ENCODE measurements around the gene AGFG1. TPM values are rescaled to one million over a fixed set of nuclear protein-coding genes. Genes with fewer than 3 reads are reported as not detected.
A peak's percentile ranks its signal among the peaks of the same experiment; 100 is the strongest.

AGFG1 gene
- total RNA-seq, 1 experiment from 2014 or later: 72.5 TPM

GRCh38 chr2:227443889-227444568 lies 27.9 kb upstream of the AGFG1 start:
- ChIA-PET RAD21 (ENCODE audit: low non-redundant PET in 1 of 2, low total read pairs in 2 of 2, uncharacterized antibody in 2 of 2, unreplicated experiment in 2 of 2) (no interaction called here), CTCF (no interaction called here), POLR2A (interaction anchor here (0.6 kb wide), 1 partner anchor 63 kb away, joined by 3 read pairs; no protein-coding TSS in a partner anchor)
- Histone ChIP-seq H3K36me3 (ENCODE audit: control insufficient read depth in 1 of 2, insufficient read depth in 2 of 2, low read length in 2 of 2) (no peaks in the 10 kb centered on the region), H3K27ac (ENCODE audit: low read depth, low read length) (no peak overlapping the region), H4K20me1 (ENCODE audit: insufficient read depth) (no peaks in the 10 kb centered on the region), H3K9me3 (ENCODE audit: control insufficient read depth in 1 of 2, insufficient read depth in 1 of 2, low read depth in 1 of 2, low read length in 2 of 2) (no peaks in the 10 kb centered on the region), H2AFZ (ENCODE audit: low read depth, low read length, poor library complexity, severe bottlenecking) (peak overlapping the region; percentile 12), H3K4me2 (ENCODE audit: low read length) (no peak overlapping the region), H3K9me2 (ENCODE audit: insufficient read depth) (no peaks in the 10 kb centered on the region), H3K4me3 (replicated peaks in 1 of 2; ENCODE audit: low read depth in 1 of 2, low read length in 2 of 2) (no peak overlapping the region), H3K9ac (ENCODE audit: low read length) (no peak overlapping the region), H3K4me1 (ENCODE audit: control insufficient read depth in 1 of 2, insufficient read depth in 2 of 2, low read length in 2 of 2) (no peaks in the 10 kb centered on the region), H3K79me2 (ENCODE audit: insufficient read depth, low read length) (no peaks in the 10 kb centered on the region), H3K27me3 (ENCODE audit: insufficient read depth, low read length) (no peaks in the 10 kb centered on the region)
- ATAC-seq (no peak), DNase-seq (ENCODE audit: low read depth, low spot score) (no peak)
- TF ChIP-seq ZFX (IDR thresholded peaks at IDR 0.05) (no peak), CBX3 (IDR thresholded peaks at IDR 0.05; ENCODE audit: low read depth) (no peak), RAD21 (IDR thresholded peaks at IDR 0.05; ENCODE audit: low read depth) (no peak), EGR1 (IDR thresholded peaks at IDR 0.05; ENCODE audit: low read depth) (no peak), JUND (IDR thresholded peaks at IDR 0.05) (no peak), CEBPB (IDR thresholded peaks at IDR 0.05; ENCODE audit: low read depth) (no peak), TCF7L2 (IDR thresholded peaks at IDR 0.05; ENCODE audit: borderline replicate concordance, extremely low read depth, insufficient read depth, insufficient read length) (no peak), CTCF (IDR thresholded peaks at IDR 0.05 in 2 of 3, conservative IDR thresholded peaks at IDR 0.05 in 1 of 3; ENCODE audit: borderline replicate concordance in 1 of 3, insufficient read depth in 1 of 3, low read depth in 2 of 3, low read length in 2 of 3) (no peak), ZBTB33 (IDR thresholded peaks at IDR 0.05; ENCODE audit: extremely low read depth, insufficient replicate concordance, low read length) (no peak), ELF1 (IDR thresholded peaks at IDR 0.05; ENCODE audit: borderline replicate concordance, low read depth) (no peak), YY1 (IDR thresholded peaks at IDR 0.05; ENCODE audit: extremely low read depth, insufficient replicate concordance, low read depth, low read length) (no peak)
- intact Hi-C loops (cut with micrococcal nuclease): no loop called here
- no TSS peak for BruUV-seq (replicated peaks)

Data from HCT116 (cell line).